HUES48 (cell line): ENCODE measurements around the gene ADAMTSL3.

Source experiments
- H3K27ac ChIP-seq: one replicate; pipeline ENCODE4 v1.7.0; 2013; ENCODE audit warnings: low read depth, low read length, inconsistent platforms
- H3K27me3 ChIP-seq: 2 replicates; pipeline ENCODE4 v1.6.1; 2013; ENCODE audit warnings: mild to moderate bottlenecking, low read length; ENCODE audit not compliant: control insufficient read depth, insufficient read depth
- H3K36me3 ChIP-seq: 2 replicates; pipeline ENCODE4 v1.6.1; 2013; ENCODE audit warnings: low read length; ENCODE audit not compliant: control insufficient read depth, insufficient read depth
- H3K4me1 ChIP-seq: 2 replicates; pipeline ENCODE4 v1.6.1; 2013; ENCODE audit warnings: mild to moderate bottlenecking, low read length; ENCODE audit not compliant: control insufficient read depth, insufficient read depth
- H3K4me3 ChIP-seq: 2 replicates; pipeline ENCODE4 v1.5.1; 2013; ENCODE audit warnings: mild to moderate bottlenecking, low read depth, low read length
- H3K9ac ChIP-seq: 2 replicates; pipeline ENCODE4 v1.6.1; 2013; ENCODE audit warnings: mild to moderate bottlenecking, low read depth, low read length, moderate library complexity
- H3K9me3 ChIP-seq: 2 replicates; pipeline ENCODE4 v1.6.1; 2013; ENCODE audit warnings: low read length; ENCODE audit not compliant: control insufficient read depth, insufficient read depth

The ADAMTSL3 gene

DNA sequence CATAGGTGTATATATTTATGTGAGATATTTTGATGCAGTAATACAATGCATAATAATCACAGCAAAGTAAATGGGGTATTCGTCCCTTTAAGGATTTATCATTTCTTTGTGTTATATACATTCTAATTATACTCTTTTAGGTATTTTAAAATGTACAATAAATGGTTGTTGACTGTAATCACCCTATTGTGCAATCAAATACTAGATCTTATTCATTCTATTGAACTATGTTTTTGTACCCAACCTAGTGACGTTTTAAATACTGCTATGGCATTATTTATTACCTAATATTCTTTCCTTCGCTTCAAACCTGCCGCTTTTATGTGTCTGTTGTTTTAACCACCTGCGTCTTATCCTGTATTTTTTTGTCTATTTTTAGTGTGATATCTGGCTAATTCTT, 132.4 kb downstream of the ADAMTSL3 start:
- Histone ChIP-seq H3K27ac (no peak overlapping the region), H3K9me3 (no peaks in the 10 kb centered on the region), H3K9ac (no peak overlapping the region), H3K4me1 (no peaks in the 10 kb centered on the region), H3K27me3 (no peaks in the 10 kb centered on the region), H3K36me3 (no peaks in the 10 kb centered on the region), H3K4me3 (no peak overlapping the region)

GRCh38 chr15:83793069-83793468, 139.1 kb downstream of the ADAMTSL3 start:
- Histone ChIP-seq H3K27ac (no peak overlapping the region), H3K4me1 (no peaks in the 10 kb centered on the region), H3K36me3 (no peaks in the 10 kb centered on the region), H3K9ac (no peak overlapping the region), H3K4me3 (no peak overlapping the region), H3K27me3 (no peaks in the 10 kb centered on the region), H3K9me3 (no peaks in the 10 kb centered on the region)

DNA sequence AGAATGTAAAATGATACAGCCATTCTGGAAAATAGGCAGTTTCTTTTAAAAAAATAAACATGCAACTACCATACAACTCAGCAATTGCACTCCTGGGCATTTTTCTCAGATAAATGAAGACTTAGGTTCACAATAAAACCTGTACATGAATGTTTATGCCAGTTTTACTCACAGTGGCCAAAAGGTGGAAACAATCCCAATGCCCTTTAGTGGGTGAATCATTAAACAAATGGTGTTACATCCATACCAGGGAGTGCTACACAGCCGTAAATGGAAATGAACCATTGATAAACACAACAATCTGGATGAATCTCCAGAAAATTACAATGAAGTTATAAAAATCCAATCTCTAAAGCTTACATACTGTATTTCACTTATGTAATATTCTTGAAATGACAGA, 140.3 kb downstream of the ADAMTSL3 start:
- H3K4me3 ChIP-seq, result no peak overlapping the region
- no peaks in the 10 kb centered on the region for H3K36me3 ChIP-seq
- no peak overlapping the region for H3K27ac ChIP-seq
- no peaks in the 10 kb centered on the region for H3K4me1 ChIP-seq
- H3K9me3 ChIP-seq, result no peaks in the 10 kb centered on the region
- no peak overlapping the region for H3K9ac ChIP-seq
- no peaks in the 10 kb centered on the region for H3K27me3 ChIP-seq

- no peak overlapping the region for H3K27ac ChIP-seq
- no peaks in the 10 kb centered on the region for H3K27me3 ChIP-seq
- no peak overlapping the region for H3K9ac ChIP-seq
- H3K4me1 ChIP-seq, result no peaks in the 10 kb centered on the region
- H3K36me3 ChIP-seq, result no peaks in the 10 kb centered on the region
- H3K4me3 ChIP-seq, result no peak overlapping the region
- no peaks in the 10 kb centered on the region for H3K9me3 ChIP-seq
These were observed 155.4 kb downstream of the ADAMTSL3 start for GRCh38 chr15:83809345-83809744.

- no peaks in the 10 kb centered on the region for H3K36me3 ChIP-seq
- no peaks in the 10 kb centered on the region for H3K27me3 ChIP-seq
- H3K9me3 ChIP-seq, result no peaks in the 10 kb centered on the region
- H3K4me1 ChIP-seq, result no peaks in the 10 kb centered on the region
- H3K4me3 ChIP-seq, result no peak overlapping the region
- no peak overlapping the region for H3K27ac ChIP-seq
- no peak overlapping the region for H3K9ac ChIP-seq
These were observed 156.2 kb downstream of the ADAMTSL3 start for GRCh38 chr15:83810110-83810509.

GRCh38 chr15:83813682-83814081, 159.8 kb downstream of the ADAMTSL3 start:
- H3K4me3 ChIP-seq, result no peak overlapping the region
- H3K36me3 ChIP-seq, result no peaks in the 10 kb centered on the region
- H3K27ac ChIP-seq, result no peak overlapping the region
- H3K27me3 ChIP-seq, result no peaks in the 10 kb centered on the region
- H3K9ac ChIP-seq, result no peak overlapping the region
- H3K4me1 ChIP-seq, result no peaks in the 10 kb centered on the region
- H3K9me3 ChIP-seq, result no peaks in the 10 kb centered on the region

GRCh38 chr15:83815506-83815905, 161.6 kb downstream of the ADAMTSL3 start:
- Histone ChIP-seq H3K27ac (no peak overlapping the region), H3K9ac (no peak overlapping the region), H3K27me3 (no peaks in the 10 kb centered on the region), H3K4me3 (no peak overlapping the region), H3K36me3 (no peaks in the 10 kb centered on the region), H3K9me3 (no peaks in the 10 kb centered on the region), H3K4me1 (no peaks in the 10 kb centered on the region)

- Histone ChIP-seq H3K9ac (no peak overlapping the region), H3K4me3 (no peak overlapping the region), H3K4me1 (no peaks in the 10 kb centered on the region), H3K27ac (no peak overlapping the region), H3K9me3 (no peaks in the 10 kb centered on the region), H3K27me3 (no peaks in the 10 kb centered on the region), H3K36me3 (no peaks in the 10 kb centered on the region)
These were observed 162.4 kb downstream of the ADAMTSL3 start for GRCh38 chr15:83816124-83816883.

DNA sequence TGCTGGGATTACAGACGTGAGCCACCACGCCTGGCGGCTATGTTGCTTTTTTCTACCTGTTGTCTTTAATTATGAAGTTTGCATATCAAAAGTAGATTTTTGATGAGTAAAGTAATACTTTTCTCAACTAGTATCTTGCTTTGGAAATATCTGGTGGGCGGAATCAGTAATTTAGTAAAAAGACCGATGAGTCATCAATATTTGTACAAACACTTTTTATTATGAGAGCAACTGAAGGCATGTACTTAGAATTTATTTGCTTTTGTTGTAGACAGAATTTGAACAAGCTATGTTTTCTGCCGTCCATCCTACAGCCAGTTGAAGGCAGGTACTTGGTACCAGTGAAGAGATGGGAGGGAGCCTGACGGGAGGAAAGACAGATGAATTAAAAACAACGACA, 164.7 kb downstream of the ADAMTSL3 start:
- no peaks in the 10 kb centered on the region for H3K36me3 ChIP-seq
- H3K9ac ChIP-seq, result no peak overlapping the region
- no peaks in the 10 kb centered on the region for H3K4me1 ChIP-seq
- H3K27ac ChIP-seq, result no peak overlapping the region
- peaks cover 4% of the 10 kb centered on the region for H3K9me3 ChIP-seq
- H3K27me3 ChIP-seq, result no peaks in the 10 kb centered on the region
- H3K4me3 ChIP-seq, result no peak overlapping the region

DNA sequence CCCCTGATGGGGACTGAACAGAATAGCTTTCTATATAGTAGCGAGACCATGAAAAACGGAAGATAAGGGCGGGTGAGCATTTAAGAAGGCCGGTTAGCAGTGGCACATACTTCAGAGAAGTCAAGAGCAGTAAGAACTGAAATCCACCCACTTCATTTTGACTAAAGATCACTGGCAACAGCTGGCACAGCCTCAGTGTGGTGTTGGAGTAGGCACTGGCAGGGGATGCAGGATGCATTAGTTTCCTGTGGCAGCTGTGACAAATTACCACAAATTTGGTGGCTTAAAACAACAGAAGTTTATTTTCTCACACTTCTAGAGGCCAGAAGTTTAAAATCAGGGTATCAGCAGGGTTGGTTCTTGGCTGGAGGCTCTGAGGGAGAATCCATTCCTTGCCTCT, 176.5 kb downstream of the ADAMTSL3 start:
- Histone ChIP-seq H3K27ac (no peak overlapping the region), H3K4me3 (no peak overlapping the region), H3K36me3 (no peaks in the 10 kb centered on the region), H3K4me1 (no peaks in the 10 kb centered on the region), H3K9ac (no peak overlapping the region), H3K9me3 (no peaks in the 10 kb centered on the region), H3K27me3 (no peaks in the 10 kb centered on the region)

DNA sequence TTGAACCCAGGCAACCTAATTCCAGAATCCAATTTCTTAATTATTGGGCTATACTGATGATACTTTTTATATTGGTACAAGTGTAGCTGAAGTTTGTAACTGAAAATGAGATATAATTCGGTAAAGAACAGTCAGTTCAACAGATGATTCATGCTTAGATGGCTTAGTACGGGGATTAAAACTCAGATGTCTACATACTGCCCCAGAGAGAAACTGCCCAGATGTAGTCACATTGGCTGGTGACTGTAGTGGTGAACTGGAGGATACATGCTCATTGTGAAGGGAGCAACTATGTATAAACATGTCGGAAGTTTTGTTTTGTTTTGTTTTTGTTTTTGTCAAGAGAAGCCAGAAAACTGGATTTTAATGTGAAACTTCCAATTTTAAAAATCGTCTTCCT, 179.6 kb downstream of the ADAMTSL3 start:
- Histone ChIP-seq H3K4me1 (no peaks in the 10 kb centered on the region), H3K9ac (no peak overlapping the region), H3K27ac (no peak overlapping the region), H3K4me3 (no peak overlapping the region), H3K36me3 (no peaks in the 10 kb centered on the region), H3K9me3 (no peaks in the 10 kb centered on the region), H3K27me3 (no peaks in the 10 kb centered on the region)
